ENCODE results near the gene RND2. TPM values are rescaled to one million over a fixed set of nuclear protein-coding genes. Genes with fewer than 3 reads are reported as not detected.
A peak's percentile ranks its signal among the peaks of the same experiment; 100 is the strongest.

The RND2 gene
- total RNA-seq, 2 experiments from 2014 or later = 0.30 TPM; not detected in 1

- Histone ChIP-seq H3K9me2 (ENCODE audit: insufficient read depth, low read length) (no peaks in the 10 kb centered on the region), H3K4me3 (ENCODE audit: low read depth, low read length, poor library complexity, severe bottlenecking) (no peak overlapping the region), H3K4me2 (ENCODE audit: low read length) (no peak overlapping the region), H4K20me1 (ENCODE audit: insufficient read depth, low read length) (no peaks in the 10 kb centered on the region), H3K4me1 (ENCODE audit: insufficient read depth, low read length, poor library complexity, severe bottlenecking) (no peaks in the 10 kb centered on the region), H3K79me2 (ENCODE audit: insufficient read depth, low read depth, low read length) (no peaks in the 10 kb centered on the region), H2AFZ (ENCODE audit: low read length) (no peak overlapping the region), H3K36me3 (ENCODE audit: insufficient read depth, low read length) (peaks cover 95% of the 10 kb centered on the region), H3K9me3 (ENCODE audit: low read length) (no peaks in the 10 kb centered on the region), H3K27ac (ENCODE audit: low read depth, low read length, poor library complexity, severe bottlenecking) (no peak overlapping the region)
- POLR2A ChIA-PET = no interaction called here
- no peak for TF ChIP-seq CTCF (conservative IDR thresholded peaks at IDR 0.05; ENCODE audit: low read length)
- TF ChIP-seq EZH2phosphoT487 (IDR thresholded peaks at IDR 0.05; ENCODE audit: borderline replicate concordance, low read depth, low read length) = no peak
- CTCF ChIA-PET (ENCODE audit: unreplicated experiment) = no interaction called here
- intact Hi-C loops (cut with micrococcal nuclease; ENCODE audit: unreplicated experiment) = no loop called here
- BruUV-seq (replicated peaks) = no TSS peak
- DNase-seq (ENCODE audit: low spot score) = no peak
These were observed 31.0 kb downstream of the RND2 start for GRCh38 chr17:43056051-43056450.

GRCh38 chr17:43062984-43063638, 38.1 kb downstream of the RND2 start:
- no peak overlapping the region for H3K4me3 ChIP-seq (ENCODE audit: low read depth, low read length, poor library complexity, severe bottlenecking)
- no peak overlapping the region for H2AFZ ChIP-seq (ENCODE audit: low read length)
- no peaks in the 10 kb centered on the region for H3K9me2 ChIP-seq (ENCODE audit: insufficient read depth, low read length)
- DNase-seq (ENCODE audit: low spot score) = no peak
- intact Hi-C loops (cut with micrococcal nuclease; ENCODE audit: unreplicated experiment) = no loop called here
- POLR2A ChIA-PET = interaction anchor here (0.6 to 1.1 kb wide), 2 partner anchors 27 to 131 kb away, joined by 3 to 4 read pairs; no protein-coding TSS in a partner anchor
- no peaks in the 10 kb centered on the region for H3K9me3 ChIP-seq (ENCODE audit: low read length)
- no peaks in the 10 kb centered on the region for H3K79me2 ChIP-seq (ENCODE audit: insufficient read depth, low read depth, low read length)
- H3K36me3 ChIP-seq (ENCODE audit: insufficient read depth, low read length) = peaks cover 99% of the 10 kb centered on the region
- CTCF ChIA-PET (ENCODE audit: unreplicated experiment) = no interaction called here
- no peaks in the 10 kb centered on the region for H4K20me1 ChIP-seq (ENCODE audit: insufficient read depth, low read length)
- TF ChIP-seq EZH2phosphoT487 (IDR thresholded peaks at IDR 0.05; ENCODE audit: borderline replicate concordance, low read depth, low read length) = no peak
- TF ChIP-seq CTCF (conservative IDR thresholded peaks at IDR 0.05; ENCODE audit: low read length) = no peak
- no peak overlapping the region for H3K27ac ChIP-seq (ENCODE audit: low read depth, low read length, poor library complexity, severe bottlenecking)
- no peaks in the 10 kb centered on the region for H3K4me1 ChIP-seq (ENCODE audit: insufficient read depth, low read length, poor library complexity, severe bottlenecking)
- no peak overlapping the region for H3K4me2 ChIP-seq (ENCODE audit: low read length)
- BruUV-seq (replicated peaks) = TSS peak; percentile 38

GRCh38 chr17:43068570-43069367, 43.7 kb downstream of the RND2 start:
- no peaks in the 10 kb centered on the region for H3K79me2 ChIP-seq (ENCODE audit: insufficient read depth, low read depth, low read length)
- POLR2A ChIA-PET = interaction anchor here (0.7 to 1.5 kb wide), 2 partner anchors 29 to 70 kb away, joined by 4 to 6 read pairs; no protein-coding TSS in a partner anchor
- TF ChIP-seq EZH2phosphoT487 (IDR thresholded peaks at IDR 0.05; ENCODE audit: borderline replicate concordance, low read depth, low read length) (no peak), CTCF (conservative IDR thresholded peaks at IDR 0.05; ENCODE audit: low read length) (no peak)
- intact Hi-C loops (cut with micrococcal nuclease; ENCODE audit: unreplicated experiment) = no loop called here
- no peak overlapping the region for H3K27ac ChIP-seq (ENCODE audit: low read depth, low read length, poor library complexity, severe bottlenecking)
- DNase-seq (ENCODE audit: low spot score) = no peak
- no peaks in the 10 kb centered on the region for H3K9me2 ChIP-seq (ENCODE audit: insufficient read depth, low read length)
- H3K4me3 ChIP-seq (ENCODE audit: low read depth, low read length, poor library complexity, severe bottlenecking) = no peak overlapping the region
- no peak overlapping the region for H3K4me2 ChIP-seq (ENCODE audit: low read length)
- no peaks in the 10 kb centered on the region for H4K20me1 ChIP-seq (ENCODE audit: insufficient read depth, low read length)
- H2AFZ ChIP-seq (ENCODE audit: low read length) = no peak overlapping the region
- BruUV-seq (replicated peaks) = no TSS peak
- CTCF ChIA-PET (ENCODE audit: unreplicated experiment) = no interaction called here
- H3K9me3 ChIP-seq (ENCODE audit: low read length) = no peaks in the 10 kb centered on the region
- H3K4me1 ChIP-seq (ENCODE audit: insufficient read depth, low read length, poor library complexity, severe bottlenecking) = no peaks in the 10 kb centered on the region
- peaks cover 92% of the 10 kb centered on the region for H3K36me3 ChIP-seq (ENCODE audit: insufficient read depth, low read length)
